HCT116 (cell line): ENCODE data around the gene ADARB1. TPM values are rescaled to one million over a fixed set of nuclear protein-coding genes. Genes with fewer than 3 reads are reported as not detected.

Experiments used
- ATAC-seq: fragments of 200-7000 bp; cut with Tn5 transposase; 2 replicates; pipeline ENCODE4 v1.9.1; 2020; ENCODE audit warnings: mild to moderate bottlenecking, moderate library complexity
- BruUV-seq: library from RNA; stranded (reverse); fragments of 400-500 nt; replicated peaks from 2 replicates; lab custom pipeline; 2021; lab: Mats Ljungman, UMichigan
- CTCF ChIA-PET: fragments of 300-600 bp; sonication (Branson Sonifier 250); formaldehyde crosslinking; loops from one replicate; lab custom pipeline; 2021; ENCODE audit warnings: antibody characterized with exemption; lab: Charles Lee
- POLR2A ChIA-PET: fragments of 300-600, 350-600 bp; sonication (Branson Sonifier 250); formaldehyde crosslinking; loops from one replicate; lab custom pipeline; 2021; ENCODE audit warnings: antibody characterized with exemption; lab: Charles Lee
- RAD21 ChIA-PET, 2 experiments: fragments of 300-600 bp; sonication (Branson Sonifier 250); formaldehyde crosslinking; loops; one replicate each; lab custom pipeline; 2023; ENCODE audit warnings: low total read pairs in 2 of 2; ENCODE audit not compliant: uncharacterized antibody in 2 of 2, unreplicated experiment in 2 of 2, low non-redundant PET in 1 of 2; lab: Charles Lee
- DNase-seq: peaks from one replicate; pipeline ENCODE4 v3.0.0-alpha.2; 2010; ENCODE audit warnings: low read depth, low spot score
- H2AFZ ChIP-seq: fragments of 200-600 bp; shearing (Covaris generic), sonication (generic); 2 replicates; pipeline ENCODE4 v1.6.1; 2017; ENCODE audit warnings: low read depth, mixed run types, mixed read lengths, antibody characterized with exemption, low read length; ENCODE audit not compliant: poor library complexity, severe bottlenecking
- H3K27ac ChIP-seq: 2 replicates; pipeline ENCODE4 v1.5.1; 2012; ENCODE audit warnings: low read depth, low read length
- H3K27me3 ChIP-seq: fragments of 200-600 bp; sonication (generic); 2 replicates; pipeline ENCODE4 v1.6.1; 2016; ENCODE audit warnings: mixed run types, low read length, mixed read lengths; ENCODE audit not compliant: insufficient read depth
- H3K36me3 ChIP-seq, 2 experiments: fragments of 200-500 bp in 1 of 2; fragments of 200-600 bp in 1 of 2; sonication (Bioruptor generic) in 1 of 2; sonication (generic) in 1 of 2; 2 replicates each; pipeline versions ENCODE4 v1.5.1 to v1.6.1; 2014 to 2016; ENCODE audit warnings: low read length in 2 of 2, inconsistent platforms in 1 of 2, mixed read lengths in 1 of 2, mixed run types in 1 of 2; ENCODE audit not compliant: insufficient read depth in 2 of 2, control insufficient read depth in 1 of 2
- H3K4me1 ChIP-seq, 2 experiments: fragments of 200-600 bp in 1 of 2; sonication (generic) in 1 of 2; 2 replicates each; pipeline versions ENCODE4 v1.5.1 to v1.6.1; 2012 to 2017; ENCODE audit warnings: low read length in 2 of 2, inconsistent platforms in 1 of 2, mild to moderate bottlenecking in 1 of 2, mixed read lengths in 1 of 2, mixed run types in 1 of 2, moderate library complexity in 1 of 2; ENCODE audit not compliant: insufficient read depth in 2 of 2, control insufficient read depth in 1 of 2
- H3K4me2 ChIP-seq: fragments of 200-600 bp; sonication (generic); 2 replicates; pipeline ENCODE4 v1.6.1; 2017; ENCODE audit warnings: mixed run types, low read length, mixed read lengths
- H3K4me3 ChIP-seq, 2 experiments: fragments of 200-600 bp in 1 of 2; sonication (generic) in 1 of 2; replicated peaks in 1 of 2; 2 replicates each; pipeline ENCODE4 v1.5.1; 2011 to 2016; ENCODE audit warnings: low read length in 2 of 2, control low read depth in 1 of 2, low read depth in 1 of 2, mild to moderate bottlenecking in 1 of 2, mixed read lengths in 1 of 2, mixed run types in 1 of 2
- H3K79me2 ChIP-seq: fragments of 200-600 bp; sonication (generic); 2 replicates; pipeline ENCODE4 v1.6.1; 2017; ENCODE audit warnings: mild to moderate bottlenecking, mixed run types, low read length, moderate library complexity, mixed read lengths; ENCODE audit not compliant: insufficient read depth
- H3K9ac ChIP-seq: fragments of 200-600 bp; sonication (generic); 2 replicates; pipeline ENCODE4 v1.6.1; 2016; ENCODE audit warnings: low read length, mixed read lengths
- H3K9me2 ChIP-seq: fragments of 200-600 bp; sonication (generic), shearing (Covaris generic); 2 replicates; pipeline ENCODE4 v1.6.1; 2017; ENCODE audit warnings: mixed run types, mild to moderate bottlenecking, moderate library complexity; ENCODE audit not compliant: insufficient read depth
- H3K9me3 ChIP-seq, 2 experiments: fragments of 200-500 bp in 1 of 2; fragments of 200-600 bp in 1 of 2; sonication (Bioruptor generic) in 1 of 2; sonication (generic) in 1 of 2; 2 replicates each; pipeline ENCODE4 v1.6.1; 2014 to 2017; ENCODE audit warnings: low read length in 2 of 2, mixed read lengths in 2 of 2, inconsistent platforms in 1 of 2, low read depth in 1 of 2, mild to moderate bottlenecking in 1 of 2, mixed run types in 1 of 2, moderate library complexity in 1 of 2; ENCODE audit not compliant: control insufficient read depth in 1 of 2, insufficient read depth in 1 of 2
- H4K20me1 ChIP-seq: fragments of 200-600 bp; sonication (generic), shearing (Covaris generic); 2 replicates; pipeline ENCODE4 v1.6.1; 2017; ENCODE audit warnings: mixed run types, mild to moderate bottlenecking, moderate library complexity; ENCODE audit not compliant: insufficient read depth
- ATF3 ChIP-seq: IDR thresholded peaks from 2 replicates; pipeline ENCODE4 v1.6.1; 2012
- CEBPB ChIP-seq: IDR thresholded peaks from 2 replicates; pipeline ENCODE4 v1.6.1; 2012; ENCODE audit warnings: low read depth
- ELF1 ChIP-seq: IDR thresholded peaks from 2 replicates; pipeline ENCODE4 v1.6.1; 2012; ENCODE audit warnings: low read depth, borderline replicate concordance
- MAX ChIP-seq: IDR thresholded peaks from 2 replicates; pipeline ENCODE4 v1.6.1; 2012
- RAD21 ChIP-seq: IDR thresholded peaks from 2 replicates; pipeline ENCODE4 v1.6.1; 2012; ENCODE audit warnings: low read depth, mild to moderate bottlenecking
- SP1 ChIP-seq: IDR thresholded peaks from 2 replicates; pipeline ENCODE4 v1.6.1; 2012; ENCODE audit warnings: low read depth
- SRF ChIP-seq: IDR thresholded peaks from 2 replicates; pipeline ENCODE4 v1.6.1; 2012; ENCODE audit warnings: low read depth
- intact Hi-C: fragments of 100-400 bp; cut with micrococcal nuclease; formaldehyde crosslinking; loops from 2 replicates; pipeline ENCODE4 v1.10.0; 2022
- total RNA-seq: library from RNA; stranded (reverse); gene quantifications from one replicate; pipeline ENCODE4 v1.2.1, GENCODE V29; 2021; ENCODE audit not compliant: unreplicated experiment
- TF ChIP-seq, protein P1 (sequence below): IDR thresholded peaks from 2 replicates; pipeline ENCODE4 v1.6.1; 2011; ENCODE audit warnings: mild to moderate bottlenecking, low read length, moderate library complexity; ENCODE audit not compliant: insufficient replicate concordance; ENCODE audit errors: extremely low read depth

Gene ADARB1
- total RNA-seq, 1 experiment from 2014 or later, result 13.5 TPM

- BruUV-seq, result no TSS peak
- no peak overlapping the region for H2AFZ ChIP-seq
- no peaks in the 10 kb centered on the region for H4K20me1 ChIP-seq
- intact Hi-C loops, result no loop called here
- CTCF ChIA-PET, result no interaction called here
- TF ChIP-seq CEBPB (no peak), RAD21 (no peak), ELF1 (no peak), SRF (no peak), ATF3 (no peak), MAX (no peak), SP1 (no peak)
- TF ChIP-seq, protein P1, sequence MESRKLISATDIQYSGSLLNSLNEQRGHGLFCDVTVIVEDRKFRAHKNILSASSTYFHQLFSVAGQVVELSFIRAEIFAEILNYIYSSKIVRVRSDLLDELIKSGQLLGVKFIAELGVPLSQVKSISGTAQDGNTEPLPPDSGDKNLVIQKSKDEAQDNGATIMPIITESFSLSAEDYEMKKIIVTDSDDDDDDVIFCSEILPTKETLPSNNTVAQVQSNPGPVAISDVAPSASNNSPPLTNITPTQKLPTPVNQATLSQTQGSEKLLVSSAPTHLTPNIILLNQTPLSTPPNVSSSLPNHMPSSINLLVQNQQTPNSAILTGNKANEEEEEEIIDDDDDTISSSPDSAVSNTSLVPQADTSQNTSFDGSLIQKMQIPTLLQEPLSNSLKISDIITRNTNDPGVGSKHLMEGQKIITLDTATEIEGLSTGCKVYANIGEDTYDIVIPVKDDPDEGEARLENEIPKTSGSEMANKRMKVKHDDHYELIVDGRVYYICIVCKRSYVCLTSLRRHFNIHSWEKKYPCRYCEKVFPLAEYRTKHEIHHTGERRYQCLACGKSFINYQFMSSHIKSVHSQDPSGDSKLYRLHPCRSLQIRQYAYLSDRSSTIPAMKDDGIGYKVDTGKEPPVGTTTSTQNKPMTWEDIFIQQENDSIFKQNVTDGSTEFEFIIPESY, result no peak
- H3K79me2 ChIP-seq, result no peaks in the 10 kb centered on the region
- no peak overlapping the region for H3K4me2 ChIP-seq
- ATAC-seq, result no peak
- H3K4me1 ChIP-seq, result peaks cover 4 to 16% of the 10 kb centered on the region in 2 experiments; a peak in 2 of 4 replicates
- no peaks in the 10 kb centered on the region for H3K27me3 ChIP-seq
- no peaks in the 10 kb centered on the region for H3K9me3 ChIP-seq
- no peak for DNase-seq
- RAD21 ChIA-PET, result no interaction called here
- no peaks in the 10 kb centered on the region for H3K9me2 ChIP-seq
- H3K4me3 ChIP-seq, result no peak overlapping the region
- no peak overlapping the region for H3K27ac ChIP-seq
- H3K36me3 ChIP-seq, result no peaks in the 10 kb centered on the region
- H3K9ac ChIP-seq, result no peak overlapping the region
- POLR2A ChIA-PET, result no interaction called here
Measured at GRCh38 chr21:45256021-45256911, 181.9 kb downstream of the ADARB1 start.
